HG03280 (cell line): Measurements from ENCODE around the gene HDGFL2.

Source experiments
- ATAC-seq: cut with Tn5 transposase; IDR thresholded peaks from one replicate; pipeline ENCODE4 v1.9.1; 2021; ENCODE audit warnings: mild to moderate bottlenecking, moderate library complexity; ENCODE audit not compliant: unreplicated experiment

HDGFL2 gene

DNA sequence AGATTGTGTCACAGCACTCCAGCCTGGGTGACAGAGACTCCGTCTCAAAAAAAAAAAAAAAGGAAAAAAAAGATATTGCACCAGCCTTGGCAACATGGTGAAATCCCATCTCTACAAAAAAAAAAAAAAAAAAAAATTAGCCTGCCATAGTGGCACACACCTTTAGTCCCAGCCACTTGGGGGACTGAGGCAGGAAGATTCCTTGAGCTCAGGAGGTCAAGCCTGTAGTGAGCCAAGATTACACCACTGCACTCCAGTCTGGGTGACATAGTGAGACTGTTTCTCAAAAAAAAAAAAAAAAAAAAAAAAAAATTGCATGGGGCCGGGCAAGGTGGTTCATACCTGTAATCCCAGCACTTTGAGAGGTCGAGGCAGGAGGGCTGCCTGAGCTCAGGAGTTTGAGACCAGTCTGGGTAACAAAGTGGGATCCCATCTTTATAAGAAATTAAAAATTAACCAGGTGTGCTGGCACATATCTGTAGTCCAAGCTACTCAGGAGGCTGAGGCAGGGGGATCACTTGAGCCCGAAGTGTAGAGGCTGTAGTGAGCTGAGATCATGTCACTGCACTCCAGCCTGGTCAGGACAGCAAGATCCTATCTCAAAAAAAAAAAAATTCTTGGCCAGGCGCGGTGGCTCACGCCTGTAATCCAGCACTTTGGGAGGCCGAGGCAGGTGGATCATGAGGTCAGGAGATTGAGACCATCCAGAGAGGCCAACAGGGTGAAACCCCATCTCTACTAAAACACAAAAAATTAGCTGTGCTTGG is 7.1 kb upstream of the HDGFL2 start:
- ATAC-seq, result no peak

DNA sequence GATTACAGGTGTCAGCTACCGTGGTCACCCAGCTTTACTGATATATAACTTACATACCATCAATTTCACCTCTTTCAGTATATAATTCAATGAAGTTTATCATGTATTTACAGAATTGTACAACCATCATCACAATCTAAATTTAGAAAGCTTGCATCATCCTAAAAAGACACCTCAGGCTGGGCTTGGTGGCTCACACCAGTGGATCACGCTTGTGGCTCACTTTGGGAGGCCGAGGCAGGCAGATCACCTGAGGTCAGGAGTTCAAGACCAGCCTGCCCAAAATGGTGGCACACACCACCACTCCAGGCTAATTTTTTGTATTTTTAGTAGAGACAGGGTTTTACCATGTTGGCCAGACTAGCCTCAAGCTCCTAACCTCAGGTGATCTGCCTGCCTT is 4.3 kb upstream of the HDGFL2 start:
- ATAC-seq, result no peak

DNA sequence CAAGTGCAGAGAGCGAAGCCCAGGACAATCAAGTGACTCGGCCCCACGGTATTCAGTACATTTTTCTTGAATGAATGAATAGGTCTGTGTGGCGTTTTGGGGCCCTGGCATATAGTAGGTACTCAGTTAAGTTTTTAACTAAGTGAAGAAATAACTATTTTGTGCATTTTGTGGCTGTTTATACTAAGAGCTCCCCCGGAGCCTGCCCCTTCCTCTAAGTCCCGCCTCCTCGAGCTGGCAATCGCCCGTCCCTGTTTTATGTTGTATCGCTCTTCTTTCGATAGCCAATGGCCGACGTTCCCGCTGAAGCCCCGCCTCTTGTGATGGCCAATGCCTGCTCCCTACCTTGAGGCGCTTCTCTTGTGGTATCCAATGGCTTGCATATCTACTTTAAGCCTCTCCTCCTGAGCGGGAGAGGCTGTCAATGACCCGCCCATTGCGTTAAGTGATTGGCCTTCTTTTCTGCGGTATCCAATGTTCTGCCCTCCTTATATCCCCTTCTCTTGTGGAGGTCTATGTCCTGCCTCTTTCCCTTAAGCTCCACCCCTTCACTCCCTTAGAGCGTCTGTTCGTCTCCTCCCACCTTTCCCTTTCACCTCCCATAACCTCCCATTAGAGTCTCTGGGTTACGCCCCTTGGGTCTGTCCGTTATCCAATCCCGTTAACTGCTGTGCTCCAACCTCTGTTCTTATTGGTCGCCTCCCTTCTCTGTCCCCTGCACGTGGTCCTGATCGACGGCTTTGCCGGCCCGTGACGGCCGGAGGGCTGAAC is 509 bp upstream of the HDGFL2 start:
- peak; percentile 85 for ATAC-seq

DNA sequence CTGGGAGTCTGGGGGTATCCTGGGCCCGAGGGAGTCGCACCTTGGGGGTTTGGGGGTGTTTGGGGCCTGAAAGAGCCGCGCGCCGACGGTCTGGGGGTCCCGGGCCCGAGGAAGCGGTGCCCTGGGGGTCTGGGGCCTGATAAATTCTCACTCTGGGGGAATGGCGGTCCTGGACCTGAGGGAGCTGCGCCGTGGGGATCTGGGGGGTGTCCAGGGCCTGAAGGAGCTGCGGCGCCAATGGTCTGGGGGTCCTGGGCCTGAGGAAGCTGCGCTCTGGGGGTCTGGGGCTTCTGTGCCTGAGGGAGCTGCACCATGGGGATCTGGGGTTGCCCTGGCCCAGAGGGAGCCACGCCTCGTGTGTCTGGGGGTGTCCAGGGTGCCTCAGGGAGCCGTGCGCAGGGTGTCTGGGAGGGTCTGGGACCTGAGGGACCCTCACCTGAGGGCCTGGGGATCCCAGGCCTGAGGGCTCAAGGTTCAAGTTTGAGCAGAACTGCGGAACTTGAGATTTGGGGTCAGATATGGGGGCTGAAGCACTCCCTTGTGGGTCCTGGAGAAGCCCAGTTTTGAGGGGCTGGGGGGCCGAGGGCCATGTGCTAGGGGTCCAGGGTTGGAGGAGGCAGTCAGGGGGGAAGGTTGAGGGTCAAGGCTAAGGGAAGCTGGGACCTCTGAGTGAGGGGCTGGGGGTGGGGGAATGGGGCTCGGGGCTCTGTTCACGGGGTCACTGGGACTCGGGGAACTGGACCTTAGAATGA is 1.1 kb downstream of the HDGFL2 start:
- ATAC-seq, result no peak

DNA sequence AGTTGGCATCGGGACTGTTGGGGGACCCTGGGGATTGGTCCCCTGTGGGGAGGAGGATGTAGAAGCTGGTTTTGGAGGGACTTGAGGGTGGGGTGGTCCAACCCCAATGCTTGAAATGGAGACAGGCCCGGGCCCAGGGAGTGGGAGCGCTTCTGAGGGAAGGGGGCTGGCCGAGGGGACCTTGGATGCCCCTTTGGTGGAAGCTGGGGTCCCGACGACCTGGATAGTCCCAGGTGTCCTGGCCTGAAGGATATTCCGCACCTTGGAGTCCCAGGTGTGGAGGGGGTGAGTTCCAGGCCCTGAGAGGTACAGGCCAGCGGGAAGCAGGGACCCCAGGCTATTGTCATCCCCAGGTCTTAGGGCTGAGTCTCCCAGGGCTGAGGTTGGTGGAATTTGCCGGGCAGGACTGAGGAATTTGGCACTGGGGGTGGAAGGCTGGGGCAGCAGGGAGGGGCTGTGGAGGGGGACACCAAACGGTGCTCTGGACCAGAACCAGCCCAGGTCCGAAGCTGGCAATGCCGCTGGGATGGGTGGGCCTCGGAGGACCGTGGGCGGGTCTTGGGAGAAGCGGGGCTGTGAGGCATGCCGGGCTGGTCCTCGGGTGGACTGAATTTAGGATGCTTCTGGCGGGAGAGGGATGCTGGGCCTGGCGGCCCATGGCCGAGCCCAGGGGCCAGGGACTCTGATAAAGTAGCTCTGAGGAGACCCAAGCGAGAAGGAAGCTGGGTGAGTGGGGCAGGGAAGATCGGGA is 1.8 kb downstream of the HDGFL2 start:
- ATAC-seq, result no peak

DNA sequence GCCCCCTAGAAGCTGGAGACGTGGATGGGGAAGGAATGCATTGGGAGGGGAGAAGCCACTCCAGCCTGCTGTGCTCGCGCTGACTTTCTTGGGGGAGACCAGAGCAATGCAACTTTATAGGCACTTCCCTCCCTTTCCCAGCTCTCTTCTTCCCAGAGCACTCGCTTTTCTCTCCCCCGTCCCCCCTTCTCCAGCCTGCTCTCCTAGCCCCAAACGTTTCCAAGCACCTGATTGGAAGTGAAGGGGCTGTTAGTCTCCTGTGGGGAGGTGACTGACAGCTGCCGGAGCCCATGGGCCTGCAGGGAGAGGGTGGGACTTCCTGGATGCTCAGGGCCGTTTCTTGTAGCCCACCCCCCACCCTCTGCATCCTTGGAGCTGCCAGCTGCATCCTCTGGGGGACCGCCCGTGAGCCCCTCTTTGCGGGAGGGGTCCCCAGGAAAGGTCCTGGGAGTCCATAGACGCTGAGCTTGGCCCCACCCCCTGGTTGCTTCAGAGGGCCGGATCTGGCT is 2.5 kb downstream of the HDGFL2 start:
- no peak for ATAC-seq

DNA sequence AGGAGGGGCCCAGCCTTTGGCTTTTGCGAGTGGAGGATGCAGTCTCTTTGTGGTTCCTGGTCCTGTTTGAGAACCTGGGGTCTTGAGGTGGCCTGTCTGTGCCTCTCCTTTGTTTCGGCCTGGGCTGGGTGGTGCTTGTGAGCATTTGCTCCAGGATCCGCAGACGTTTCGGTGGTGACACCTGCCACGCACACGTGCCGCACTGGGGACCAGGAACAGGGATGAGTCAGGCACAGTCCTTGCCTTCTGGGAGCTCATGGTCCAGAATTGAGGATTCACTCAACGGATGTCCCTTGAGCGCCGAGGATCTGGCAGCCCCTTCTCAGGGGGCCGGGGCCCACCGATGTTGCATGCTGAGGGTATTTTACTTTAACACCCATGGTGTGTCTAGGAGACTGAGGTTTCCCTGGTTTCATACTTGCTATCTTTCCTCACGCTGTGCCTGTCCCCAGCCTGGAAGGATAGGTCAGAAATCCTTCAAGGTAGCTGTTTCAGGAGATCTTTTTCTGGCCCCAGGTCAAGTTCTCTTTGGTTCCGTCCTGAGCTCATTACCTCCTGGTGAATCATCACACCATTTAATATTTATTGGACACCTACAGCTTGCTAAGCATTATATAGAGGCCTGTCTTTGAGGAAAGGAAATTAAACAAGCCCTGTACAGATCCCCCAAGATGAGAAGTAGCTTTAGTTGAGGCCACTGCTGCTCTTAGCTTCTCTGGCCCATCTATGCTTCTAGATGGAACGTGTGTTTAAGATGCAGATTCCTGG is 5.1 kb downstream of the HDGFL2 start:
- no peak for ATAC-seq

DNA sequence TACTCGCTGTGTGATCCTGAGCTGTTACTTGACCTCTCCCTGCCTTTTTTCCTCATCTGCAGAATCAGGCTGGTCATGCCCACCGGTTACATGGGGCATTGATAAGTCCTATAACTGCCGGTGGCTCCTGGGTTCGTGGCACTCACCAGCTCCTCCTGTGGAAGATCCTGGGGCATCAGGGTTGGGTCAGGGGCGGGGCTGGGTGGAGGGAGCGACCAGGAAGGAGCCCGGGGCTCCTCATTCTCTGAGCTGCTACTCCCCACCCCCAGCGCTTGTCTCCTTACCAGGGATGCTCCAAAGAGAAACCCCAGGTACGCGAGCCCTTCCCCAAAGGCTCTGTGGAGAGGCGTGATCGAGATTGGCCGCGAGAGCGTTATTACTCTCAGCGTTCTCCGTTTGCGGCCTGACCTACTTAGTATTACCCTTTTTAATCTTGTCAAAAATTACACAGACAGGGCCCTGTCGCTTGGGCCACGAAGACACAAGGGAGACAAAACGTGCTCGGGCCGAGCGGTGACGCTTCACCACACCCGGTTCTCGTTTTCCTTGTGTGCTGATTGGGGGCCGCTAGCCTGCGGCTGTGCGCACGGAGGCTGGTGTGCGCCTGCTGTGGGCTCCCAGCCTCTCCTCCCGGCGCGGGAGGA is 10.7 kb downstream of the HDGFL2 start:
- no peak for ATAC-seq

DNA sequence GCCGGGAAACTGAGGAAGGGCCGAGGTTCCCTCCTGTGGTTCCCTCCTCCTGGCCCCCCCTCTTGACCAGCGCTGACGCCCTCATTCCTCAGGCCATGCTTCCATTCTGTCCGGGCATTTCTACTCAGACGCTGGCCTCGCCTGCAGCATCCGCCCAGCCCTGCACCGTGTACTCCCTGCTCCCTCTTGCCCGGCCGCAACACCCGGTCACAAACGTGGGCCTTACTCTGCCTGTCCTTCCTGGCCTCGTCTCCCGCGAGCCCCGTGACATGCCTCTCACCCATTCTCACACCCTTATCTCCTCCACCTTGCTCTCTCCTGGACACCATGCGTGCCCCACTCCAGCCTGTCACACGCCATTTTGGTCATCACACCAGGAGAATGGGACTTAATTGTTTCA is 11.3 kb downstream of the HDGFL2 start:
- no peak for ATAC-seq

DNA sequence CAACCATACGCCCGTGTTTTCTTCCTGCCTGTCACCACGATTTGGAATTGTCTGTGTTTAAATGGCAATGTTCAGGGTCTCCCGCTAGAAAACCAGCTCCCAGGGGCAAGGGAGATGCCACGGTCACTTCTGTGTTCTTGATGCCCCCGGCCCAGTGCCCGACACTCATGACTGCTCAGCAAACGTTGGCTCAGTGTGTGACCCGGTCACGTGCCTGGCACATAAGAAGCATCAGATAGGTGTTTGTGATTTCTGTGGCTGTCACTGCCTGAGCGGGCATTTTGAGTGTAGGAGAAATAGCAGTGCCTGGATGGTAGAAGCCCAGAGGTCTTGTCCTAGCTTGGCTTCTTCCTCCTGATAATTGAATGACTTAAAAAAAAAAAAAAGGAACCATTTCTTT is 15.5 kb downstream of the HDGFL2 start:
- no peak for ATAC-seq

DNA sequence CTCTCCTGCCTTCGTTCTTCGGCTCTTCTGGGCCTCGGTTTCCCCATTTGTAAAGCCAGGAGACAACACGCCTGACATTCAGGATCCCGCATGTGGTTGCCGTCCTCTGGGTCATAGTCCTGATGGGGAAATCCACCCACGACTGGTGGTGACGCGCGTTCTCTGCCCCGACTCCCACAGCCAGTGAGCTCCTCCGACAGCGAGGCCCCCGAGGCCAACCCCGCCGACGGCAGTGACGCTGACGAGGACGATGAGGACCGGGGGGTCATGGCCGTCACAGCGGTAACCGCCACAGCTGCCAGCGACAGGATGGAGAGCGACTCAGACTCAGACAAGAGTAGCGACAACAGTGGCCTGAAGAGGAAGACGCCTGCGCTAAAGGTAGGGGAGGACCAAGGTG is 16.4 kb downstream of the HDGFL2 start:
- ATAC-seq, result no peak

DNA sequence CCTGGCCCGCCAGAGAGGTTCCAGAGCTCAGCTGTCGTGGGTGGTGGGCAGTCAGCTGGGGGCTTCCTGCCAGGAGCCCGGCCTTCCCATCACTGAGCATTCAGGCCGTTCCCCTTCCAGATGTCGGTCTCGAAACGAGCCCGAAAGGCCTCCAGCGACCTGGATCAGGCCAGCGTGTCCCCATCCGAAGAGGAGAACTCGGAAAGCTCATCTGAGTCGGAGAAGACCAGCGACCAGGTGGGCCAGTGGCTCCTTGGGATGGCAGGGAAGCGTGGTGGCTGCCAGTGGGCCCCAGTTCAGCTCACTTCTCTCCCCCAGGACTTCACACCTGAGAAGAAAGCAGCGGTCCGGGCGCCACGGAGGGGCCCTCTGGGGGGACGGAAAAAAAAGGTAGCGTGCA is 19.3 kb downstream of the HDGFL2 start:
- no peak for ATAC-seq

DNA sequence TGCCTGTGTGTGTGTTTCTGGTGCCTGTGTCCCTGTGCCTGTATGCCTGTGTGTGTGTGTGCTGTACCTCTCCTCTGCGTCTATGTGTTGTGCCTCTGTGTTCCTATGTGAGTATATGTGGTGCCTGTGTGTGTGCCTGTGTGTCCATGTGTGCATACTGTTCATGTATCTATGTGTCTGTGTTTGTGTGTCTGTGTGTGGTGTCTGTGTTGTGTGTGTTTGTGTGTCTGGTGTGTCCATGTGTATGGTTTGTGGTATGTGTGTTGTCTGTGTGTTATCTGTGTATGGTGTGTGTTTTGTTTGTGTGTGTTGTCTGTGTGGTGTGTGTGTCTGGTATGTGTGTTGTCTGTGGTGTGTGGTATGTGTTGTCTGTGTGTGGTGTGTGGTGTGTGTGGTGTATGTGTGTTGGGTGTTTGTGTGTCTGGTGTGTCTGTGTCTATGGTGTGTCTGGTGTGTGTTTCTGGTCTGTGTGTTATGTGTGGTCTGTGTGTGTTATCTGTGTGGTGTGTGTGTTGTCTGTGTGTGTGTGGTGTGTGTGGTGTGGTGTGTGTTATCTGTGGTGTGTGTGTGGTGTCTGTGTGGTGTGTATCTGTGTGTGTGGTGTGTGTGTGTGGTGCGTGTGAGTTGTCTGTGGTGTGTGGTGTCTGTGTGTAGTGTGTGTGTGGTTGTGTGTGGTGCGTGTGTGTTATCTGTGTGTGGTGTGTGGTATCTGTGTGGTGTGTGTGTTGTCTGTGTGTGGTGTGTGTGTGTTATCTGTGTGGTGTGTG is 20.4 kb downstream of the HDGFL2 start:
- no peak for ATAC-seq

DNA sequence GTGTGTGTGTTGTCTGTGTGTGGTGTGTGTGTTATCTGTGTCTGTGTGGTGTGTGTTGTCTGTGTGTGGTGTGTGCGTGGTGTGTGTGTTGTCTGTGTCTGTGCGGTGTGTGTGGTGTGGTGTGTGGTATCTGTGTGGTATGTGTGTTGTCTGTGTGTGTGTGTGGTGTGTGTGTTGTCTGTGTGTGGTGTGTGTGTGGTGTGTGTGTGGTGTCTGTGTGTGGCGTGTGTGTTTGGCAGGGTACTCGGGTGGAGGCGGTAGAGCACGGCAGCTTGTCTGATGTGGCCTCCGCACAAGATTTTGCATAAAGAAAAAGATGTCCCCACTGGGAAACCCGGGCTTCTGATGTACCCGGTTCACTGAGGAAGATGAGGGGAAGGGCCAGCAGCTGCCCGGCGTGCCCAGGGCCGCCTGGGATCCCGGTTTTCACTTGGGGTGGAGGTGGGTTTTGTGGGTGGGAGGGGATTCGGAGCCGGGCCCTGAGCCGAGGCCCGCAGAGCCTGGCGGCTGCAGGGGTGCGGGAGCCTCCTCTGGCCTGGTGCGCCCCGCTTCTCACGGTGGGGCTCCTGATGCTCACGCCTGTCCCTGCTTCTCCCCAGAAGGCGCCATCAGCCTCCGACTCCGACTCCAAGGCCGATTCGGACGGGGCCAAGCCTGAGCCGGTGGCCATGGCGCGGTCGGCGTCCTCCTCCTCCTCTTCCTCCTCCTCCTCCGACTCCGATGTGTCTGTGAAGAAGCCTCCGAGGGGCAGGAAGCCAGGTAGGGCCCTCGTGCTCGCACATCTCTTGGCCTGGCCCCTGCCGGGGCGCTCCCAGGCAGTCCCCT is 21.2 kb downstream of the HDGFL2 start:
- ATAC-seq, result no peak

DNA sequence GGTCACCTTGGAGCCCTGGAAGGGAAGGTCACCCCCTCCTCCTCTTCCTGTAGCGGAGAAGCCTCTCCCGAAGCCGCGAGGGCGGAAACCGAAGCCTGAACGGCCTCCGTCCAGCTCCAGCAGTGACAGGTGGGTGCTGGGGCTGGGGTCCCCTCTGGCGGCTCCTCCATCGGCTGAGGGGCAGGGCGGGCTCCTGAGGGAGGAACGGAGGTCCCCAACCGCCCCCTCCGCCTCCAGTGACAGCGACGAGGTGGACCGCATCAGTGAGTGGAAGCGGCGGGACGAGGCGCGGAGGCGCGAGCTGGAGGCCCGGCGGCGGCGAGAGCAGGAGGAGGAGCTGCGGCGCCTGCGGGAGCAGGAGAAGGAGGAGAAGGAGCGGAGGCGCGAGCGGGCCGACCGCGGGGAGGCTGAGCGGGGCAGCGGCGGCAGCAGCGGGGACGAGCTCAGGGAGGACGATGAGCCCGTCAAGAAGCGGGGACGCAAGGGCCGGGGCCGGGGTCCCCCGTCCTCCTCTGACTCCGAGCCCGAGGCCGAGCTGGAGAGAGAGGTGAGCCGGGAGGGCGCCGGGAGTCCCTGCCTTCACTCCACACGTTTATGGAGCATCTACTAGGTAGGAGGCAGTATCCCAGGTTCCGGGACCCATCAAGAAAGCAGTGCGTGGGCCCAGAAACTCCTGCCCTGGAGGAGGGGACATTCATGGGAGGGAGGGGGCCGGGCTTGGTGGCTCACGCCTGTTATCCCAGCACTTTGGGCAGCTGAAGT is 22.0 kb downstream of the HDGFL2 start:
- no peak for ATAC-seq

DNA sequence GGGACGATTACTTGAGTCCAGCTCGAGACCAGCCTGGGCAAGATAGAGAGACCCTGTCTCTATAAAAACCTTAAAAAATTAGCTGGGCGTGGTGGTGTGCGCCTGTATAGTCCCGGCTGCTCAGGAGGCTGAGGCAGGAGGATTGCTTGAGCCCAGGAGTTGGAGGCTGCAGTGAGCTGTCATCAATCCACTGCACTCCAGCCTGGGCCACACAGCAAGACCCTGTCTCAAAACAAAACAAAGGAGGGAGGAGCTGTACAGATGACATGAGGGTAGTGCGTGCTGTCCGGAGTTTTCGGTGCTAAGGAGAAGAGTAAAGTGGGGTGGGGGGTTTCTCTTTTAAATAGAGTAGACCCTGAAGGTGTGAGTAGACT is 22.6 kb downstream of the HDGFL2 start:
- no peak for ATAC-seq

DNA sequence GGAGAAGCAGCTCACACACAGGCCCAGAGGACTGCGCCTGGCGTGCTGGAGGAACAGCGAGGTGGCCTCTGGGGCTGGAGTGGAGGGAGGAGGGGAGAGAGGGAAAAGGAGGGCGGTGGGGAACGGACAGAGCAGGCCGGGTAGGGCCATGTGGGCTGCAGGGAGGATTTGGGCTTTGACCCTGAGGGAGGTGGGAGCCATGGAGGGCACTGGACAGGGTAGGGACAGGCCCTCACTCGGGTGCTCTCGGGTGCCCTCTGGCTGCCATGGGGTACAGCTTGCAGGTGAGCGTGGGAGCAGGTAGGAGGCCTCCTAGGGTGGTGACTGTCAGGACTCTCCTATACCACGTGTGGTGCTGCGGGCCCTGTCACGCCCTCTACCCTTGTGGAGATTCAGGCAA is 23.4 kb downstream of the HDGFL2 start:
- ATAC-seq, result no peak
